Neural cell (in vitro differentiated cells): ENCODE measurements around the gene STK40. TPM values are rescaled to one million over a fixed set of nuclear protein-coding genes. Genes with fewer than 3 reads are reported as not detected.

Source experiments
- H2AFZ ChIP-seq: fragments of 200-600, 300-800 bp; sonication (generic), shearing (Covaris generic); 2 replicates; pipeline ENCODE4 v1.6.0; 2014; ENCODE audit warnings: low read depth, mild to moderate bottlenecking, antibody characterized with exemption, low read length, moderate library complexity
- H3F3A ChIP-seq: fragments of 200-600 bp; shearing (Covaris generic); 2 replicates; pipeline ENCODE4 v1.6.1; 2016; ENCODE audit warnings: mild to moderate bottlenecking, moderate library complexity, mixed read lengths, antibody characterized with exemption, low read length; ENCODE audit not compliant: insufficient read depth, poor library complexity, severe bottlenecking
- H3K27ac ChIP-seq: fragments of 200-600, 300-800 bp; sonication (generic), shearing (Covaris generic); 2 replicates; pipeline ENCODE4 v1.5.1; 2014; ENCODE audit warnings: mild to moderate bottlenecking, low read length, moderate library complexity
- H3K27me3 ChIP-seq: fragments of 300-800, 200-600 bp; sonication (generic), shearing (Covaris generic); 2 replicates; pipeline ENCODE4 v1.6.0; 2014; ENCODE audit warnings: mild to moderate bottlenecking, low read depth, low read length, moderate library complexity; ENCODE audit not compliant: insufficient read depth
- H3K36me3 ChIP-seq: fragments of 300-800, 200-600 bp; sonication (generic), shearing (Covaris generic); 2 replicates; pipeline ENCODE4 v1.5.1; 2014; ENCODE audit warnings: mild to moderate bottlenecking, antibody characterized with exemption, low read length, moderate library complexity; ENCODE audit not compliant: insufficient read depth
- H3K4me2 ChIP-seq: fragments of 300-800, 200-600 bp; sonication (generic), shearing (Covaris generic); 2 replicates; pipeline ENCODE4 v1.6.0; 2014; ENCODE audit warnings: mild to moderate bottlenecking, low read length
- H3K4me3 ChIP-seq: fragments of 300-800, 200-600 bp; sonication (generic), shearing (Covaris generic); 2 replicates; pipeline ENCODE4 v1.5.1; 2014; ENCODE audit warnings: mild to moderate bottlenecking, low read length, moderate library complexity
- H3K79me2 ChIP-seq: fragments of 200-600 bp; shearing (Covaris generic); replicated peaks from 2 replicates; pipeline ENCODE4 v1.6.0; 2014; ENCODE audit warnings: mild to moderate bottlenecking, low read length, moderate library complexity; ENCODE audit not compliant: insufficient read depth
- H3K9ac ChIP-seq: fragments of 300-800, 200-600 bp; sonication (generic), shearing (Covaris generic); 2 replicates; pipeline ENCODE4 v1.6.1; 2016; ENCODE audit warnings: mild to moderate bottlenecking, low read length, mixed read lengths
- H3K9me2 ChIP-seq: fragments of 200-600 bp; shearing (Covaris generic); 2 replicates; pipeline ENCODE4 v1.6.1; 2016; ENCODE audit warnings: mild to moderate bottlenecking, low read length, mixed read lengths; ENCODE audit not compliant: insufficient read depth
- H3K9me3 ChIP-seq: fragments of 200-600, 300-800 bp; sonication (generic), shearing (Covaris generic); 2 replicates; pipeline ENCODE4 v1.6.1; 2016; ENCODE audit warnings: mild to moderate bottlenecking, mixed run types, low read length, moderate library complexity, mixed read lengths
- H4K20me1 ChIP-seq: fragments of 200-600 bp; shearing (Covaris generic); 2 replicates; pipeline ENCODE4 v1.6.1; 2016; ENCODE audit warnings: mild to moderate bottlenecking, mixed run types; ENCODE audit not compliant: insufficient read depth
- EP300 ChIP-seq: fragments of 450-650 bp; conservative IDR thresholded peaks from 2 replicates; pipeline ENCODE4 v1.6.1; 2014; ENCODE audit warnings: antibody characterized with exemption, mild to moderate bottlenecking, moderate library complexity; ENCODE audit not compliant: poor library complexity, severe bottlenecking
- EZH2 ChIP-seq: fragments of 200-600, 300-800 bp; shearing (Covaris generic), sonication (generic); IDR thresholded peaks from 2 replicates; pipeline ENCODE4 v1.6.1; 2014; ENCODE audit warnings: antibody characterized with exemption, low read length, borderline replicate concordance, mild to moderate bottlenecking; ENCODE audit not compliant: insufficient read depth, poor library complexity, severe bottlenecking
- MXI1 ChIP-seq: fragments of 450-650 bp; conservative IDR thresholded peaks from 2 replicates; pipeline ENCODE4 v1.6.1; 2014; ENCODE audit warnings: antibody characterized with exemption, mild to moderate bottlenecking; ENCODE audit not compliant: poor library complexity, severe bottlenecking
- POLR2AphosphoS5 ChIP-seq: IDR thresholded peaks from 2 replicates; pipeline ENCODE4 v1.6.1; 2012
- RAD21 ChIP-seq: fragments of 450-650 bp; conservative IDR thresholded peaks from 2 replicates; pipeline ENCODE4 v1.6.1; 2014; ENCODE audit warnings: antibody characterized with exemption, mild to moderate bottlenecking, moderate library complexity
- SMC3 ChIP-seq: fragments of 450-650 bp; conservative IDR thresholded peaks from 2 replicates; pipeline ENCODE4 v1.6.1; 2014; ENCODE audit warnings: antibody characterized with exemption, mild to moderate bottlenecking, moderate library complexity; ENCODE audit not compliant: poor library complexity
- TAF1 ChIP-seq: IDR thresholded peaks from 2 replicates; pipeline ENCODE4 v1.6.1; 2012; ENCODE audit warnings: low read depth
- polyA plus RNA-seq: library from polyadenylated mRNA; depleted of rRNA; stranded (reverse); fragments of >200 nt; gene quantifications from 2 replicates; pipeline ENCODE4 v1.2.3, GENCODE V29; 2014
- TF ChIP-seq, protein P1 (sequence below): fragments of 450-650 bp; IDR thresholded peaks from 2 replicates; pipeline ENCODE4 v1.5.1; 2014; ENCODE audit warnings: antibody characterized with exemption, mild to moderate bottlenecking, moderate library complexity; ENCODE audit not compliant: poor library complexity, severe bottlenecking
- TF ChIP-seq, protein P2 (sequence below): IDR thresholded peaks from 2 replicates; pipeline ENCODE4 v1.6.1; 2012; ENCODE audit warnings: borderline replicate concordance

The STK40 gene
- polyA plus RNA-seq, 1 donor from 2014 or later = 8.4 TPM

DNA sequence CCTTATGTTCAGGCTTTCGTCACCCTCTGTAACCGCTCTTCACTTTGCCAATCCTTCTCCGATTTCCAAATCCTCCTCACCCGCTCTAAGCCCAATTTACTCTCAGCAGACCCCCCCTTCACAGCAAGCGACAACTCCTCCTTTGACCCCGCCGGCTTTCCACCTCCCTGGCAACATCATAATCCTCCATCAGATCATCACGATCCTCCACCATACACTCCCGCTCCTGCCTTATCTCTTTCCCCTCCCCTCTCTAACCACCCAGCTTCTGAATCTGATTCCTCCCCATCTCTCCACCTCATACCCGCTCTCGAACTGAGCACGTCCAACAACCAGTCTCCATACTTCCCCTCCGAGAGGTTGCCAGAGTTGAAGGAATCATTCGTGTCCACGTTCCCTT, 54.8 kb downstream of the STK40 start:
- no peak overlapping the region for H2AFZ ChIP-seq
- H3K79me2 ChIP-seq = no peaks in the 10 kb centered on the region
- H3K4me2 ChIP-seq = no peak overlapping the region
- H4K20me1 ChIP-seq = no peaks in the 10 kb centered on the region
- no peak overlapping the region for H3K27ac ChIP-seq
- no peak for TF ChIP-seq MXI1
- TF ChIP-seq, protein P1, sequence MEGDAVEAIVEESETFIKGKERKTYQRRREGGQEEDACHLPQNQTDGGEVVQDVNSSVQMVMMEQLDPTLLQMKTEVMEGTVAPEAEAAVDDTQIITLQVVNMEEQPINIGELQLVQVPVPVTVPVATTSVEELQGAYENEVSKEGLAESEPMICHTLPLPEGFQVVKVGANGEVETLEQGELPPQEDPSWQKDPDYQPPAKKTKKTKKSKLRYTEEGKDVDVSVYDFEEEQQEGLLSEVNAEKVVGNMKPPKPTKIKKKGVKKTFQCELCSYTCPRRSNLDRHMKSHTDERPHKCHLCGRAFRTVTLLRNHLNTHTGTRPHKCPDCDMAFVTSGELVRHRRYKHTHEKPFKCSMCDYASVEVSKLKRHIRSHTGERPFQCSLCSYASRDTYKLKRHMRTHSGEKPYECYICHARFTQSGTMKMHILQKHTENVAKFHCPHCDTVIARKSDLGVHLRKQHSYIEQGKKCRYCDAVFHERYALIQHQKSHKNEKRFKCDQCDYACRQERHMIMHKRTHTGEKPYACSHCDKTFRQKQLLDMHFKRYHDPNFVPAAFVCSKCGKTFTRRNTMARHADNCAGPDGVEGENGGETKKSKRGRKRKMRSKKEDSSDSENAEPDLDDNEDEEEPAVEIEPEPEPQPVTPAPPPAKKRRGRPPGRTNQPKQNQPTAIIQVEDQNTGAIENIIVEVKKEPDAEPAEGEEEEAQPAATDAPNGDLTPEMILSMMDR = no peak
- TF ChIP-seq RAD21 = no peak
- TF ChIP-seq, protein P2, sequence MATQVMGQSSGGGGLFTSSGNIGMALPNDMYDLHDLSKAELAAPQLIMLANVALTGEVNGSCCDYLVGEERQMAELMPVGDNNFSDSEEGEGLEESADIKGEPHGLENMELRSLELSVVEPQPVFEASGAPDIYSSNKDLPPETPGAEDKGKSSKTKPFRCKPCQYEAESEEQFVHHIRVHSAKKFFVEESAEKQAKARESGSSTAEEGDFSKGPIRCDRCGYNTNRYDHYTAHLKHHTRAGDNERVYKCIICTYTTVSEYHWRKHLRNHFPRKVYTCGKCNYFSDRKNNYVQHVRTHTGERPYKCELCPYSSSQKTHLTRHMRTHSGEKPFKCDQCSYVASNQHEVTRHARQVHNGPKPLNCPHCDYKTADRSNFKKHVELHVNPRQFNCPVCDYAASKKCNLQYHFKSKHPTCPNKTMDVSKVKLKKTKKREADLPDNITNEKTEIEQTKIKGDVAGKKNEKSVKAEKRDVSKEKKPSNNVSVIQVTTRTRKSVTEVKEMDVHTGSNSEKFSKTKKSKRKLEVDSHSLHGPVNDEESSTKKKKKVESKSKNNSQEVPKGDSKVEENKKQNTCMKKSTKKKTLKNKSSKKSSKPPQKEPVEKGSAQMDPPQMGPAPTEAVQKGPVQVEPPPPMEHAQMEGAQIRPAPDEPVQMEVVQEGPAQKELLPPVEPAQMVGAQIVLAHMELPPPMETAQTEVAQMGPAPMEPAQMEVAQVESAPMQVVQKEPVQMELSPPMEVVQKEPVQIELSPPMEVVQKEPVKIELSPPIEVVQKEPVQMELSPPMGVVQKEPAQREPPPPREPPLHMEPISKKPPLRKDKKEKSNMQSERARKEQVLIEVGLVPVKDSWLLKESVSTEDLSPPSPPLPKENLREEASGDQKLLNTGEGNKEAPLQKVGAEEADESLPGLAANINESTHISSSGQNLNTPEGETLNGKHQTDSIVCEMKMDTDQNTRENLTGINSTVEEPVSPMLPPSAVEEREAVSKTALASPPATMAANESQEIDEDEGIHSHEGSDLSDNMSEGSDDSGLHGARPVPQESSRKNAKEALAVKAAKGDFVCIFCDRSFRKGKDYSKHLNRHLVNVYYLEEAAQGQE = no peak
- TF ChIP-seq TAF1 = no peak
- no peak for TF ChIP-seq EZH2
- TF ChIP-seq EP300 = no peak
- TF ChIP-seq POLR2AphosphoS5 = no peak
- no peak for TF ChIP-seq SMC3
- H3K36me3 ChIP-seq = no peaks in the 10 kb centered on the region
- H3K9me3 ChIP-seq = no peaks in the 10 kb centered on the region
- H3K4me3 ChIP-seq = no peak overlapping the region
- no peaks in the 10 kb centered on the region for H3K9me2 ChIP-seq
- no peaks in the 10 kb centered on the region for H3K27me3 ChIP-seq
- H3K9ac ChIP-seq = no peak overlapping the region
- no peaks in the 10 kb centered on the region for H3F3A ChIP-seq

DNA sequence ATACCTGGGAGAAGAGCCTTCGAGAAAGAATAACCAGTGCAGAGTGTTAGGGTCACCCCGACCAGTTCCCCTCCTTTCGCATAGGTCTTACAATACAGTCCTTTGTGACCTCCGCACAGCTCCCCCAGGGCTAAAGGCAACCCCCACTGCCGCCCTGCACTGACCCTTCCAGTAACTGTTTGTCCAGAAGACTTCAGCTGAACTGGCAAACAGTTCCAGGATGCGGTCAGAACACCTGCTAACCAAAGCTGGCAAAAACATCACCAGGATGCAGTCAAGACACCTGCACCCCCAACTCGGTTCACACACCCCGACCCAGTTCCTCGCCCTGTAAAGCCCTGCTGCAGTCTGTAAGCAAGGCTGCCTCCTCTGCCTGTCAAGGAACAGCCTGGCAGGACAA, 55.9 kb downstream of the STK40 start:
- H4K20me1 ChIP-seq = no peaks in the 10 kb centered on the region
- H2AFZ ChIP-seq = no peak overlapping the region
- no peak overlapping the region for H3K4me3 ChIP-seq
- no peak overlapping the region for H3K4me2 ChIP-seq
- H3K79me2 ChIP-seq = no peaks in the 10 kb centered on the region
- no peak overlapping the region for H3K27ac ChIP-seq
- no peaks in the 10 kb centered on the region for H3K36me3 ChIP-seq
- H3K9ac ChIP-seq = no peak overlapping the region
- no peaks in the 10 kb centered on the region for H3F3A ChIP-seq
- H3K27me3 ChIP-seq = no peaks in the 10 kb centered on the region
- H3K9me2 ChIP-seq = no peaks in the 10 kb centered on the region
- H3K9me3 ChIP-seq = no peaks in the 10 kb centered on the region
- TF ChIP-seq, protein P1 = no peak
- TF ChIP-seq, protein P2 = no peak
- no peak for TF ChIP-seq MXI1
- TF ChIP-seq POLR2AphosphoS5 = no peak
- no peak for TF ChIP-seq TAF1
- no peak for TF ChIP-seq EZH2
- no peak for TF ChIP-seq EP300
- TF ChIP-seq RAD21 = no peak
- TF ChIP-seq SMC3 = no peak
